GM19023 (cell line): ENCODE measurements around the gene EZH1.
"Not testable (repeated sequence)": the region's sequence is repeated elsewhere in the genome, so short reads cannot be mapped to it uniquely, and the experiment has no call there.

ENCODE experiments used
- ATAC-seq: cut with Tn5 transposase; IDR thresholded peaks from one replicate; pipeline ENCODE4 v1.9.1; 2021; ENCODE audit warnings: mild to moderate bottlenecking, moderate library complexity; ENCODE audit not compliant: unreplicated experiment

Gene EZH1

DNA sequence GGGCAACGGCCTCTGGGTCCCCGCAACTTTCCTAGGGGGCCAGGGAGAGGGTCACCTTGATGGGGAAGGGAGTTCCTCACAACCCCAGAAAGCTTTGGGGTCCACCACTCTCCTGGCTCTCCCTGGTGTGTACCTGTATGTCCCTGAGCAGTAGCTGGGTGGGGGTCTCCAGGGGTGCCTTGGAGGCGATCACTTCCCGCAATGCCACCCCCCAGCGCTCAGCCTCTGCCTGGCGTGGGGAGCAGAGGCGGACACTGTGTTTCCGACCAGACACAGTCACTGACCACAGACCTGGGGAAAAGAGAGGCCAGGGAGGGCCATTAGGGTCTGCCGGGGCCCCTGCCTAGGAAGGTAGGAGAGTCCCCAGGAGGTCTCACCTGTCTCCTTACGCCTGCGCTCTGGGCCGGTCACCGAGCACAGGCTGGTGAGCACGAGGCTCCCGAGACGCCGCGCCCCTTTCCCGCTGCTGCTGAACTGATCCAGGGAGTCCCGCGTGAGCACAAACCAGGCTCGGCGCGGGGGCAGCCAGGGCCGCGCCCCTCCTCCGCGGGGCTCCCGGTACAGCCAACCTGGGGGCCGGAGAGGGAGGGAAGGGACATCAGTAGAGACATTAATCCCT is 71.5 kb downstream of the EZH1 start:
- ATAC-seq: no peak

DNA sequence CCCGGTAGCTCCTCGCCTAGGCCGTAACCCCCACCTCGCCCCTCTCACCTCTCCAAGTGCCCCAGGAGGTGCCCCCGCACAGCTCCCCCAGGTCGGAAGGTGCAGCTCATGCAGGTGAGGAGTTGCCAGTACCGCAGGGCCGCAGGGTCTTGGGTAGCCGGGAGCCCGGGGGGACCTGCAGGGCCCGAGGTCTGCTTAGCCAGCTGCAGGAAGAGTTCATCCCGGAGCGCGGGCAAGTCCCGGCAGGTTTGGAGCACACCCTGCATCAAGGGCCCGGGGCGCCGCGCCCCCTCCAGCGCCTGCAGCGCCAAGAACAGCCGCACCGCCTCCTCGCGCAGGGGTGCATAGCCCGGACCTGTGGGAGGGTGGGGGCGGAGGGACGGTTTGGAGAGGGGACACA is 72.8 kb downstream of the EZH1 start:
- no peak for ATAC-seq

GRCh38 chr17:42670789-42671657 is 73.8 kb downstream of the EZH1 start:
- ATAC-seq: no peak

GRCh38 chr17:42669977-42670788 is 74.7 kb downstream of the EZH1 start:
- ATAC-seq: no peak

GRCh38 chr17:42669705-42669976 is 75.2 kb downstream of the EZH1 start:
- ATAC-seq: no peak

DNA sequence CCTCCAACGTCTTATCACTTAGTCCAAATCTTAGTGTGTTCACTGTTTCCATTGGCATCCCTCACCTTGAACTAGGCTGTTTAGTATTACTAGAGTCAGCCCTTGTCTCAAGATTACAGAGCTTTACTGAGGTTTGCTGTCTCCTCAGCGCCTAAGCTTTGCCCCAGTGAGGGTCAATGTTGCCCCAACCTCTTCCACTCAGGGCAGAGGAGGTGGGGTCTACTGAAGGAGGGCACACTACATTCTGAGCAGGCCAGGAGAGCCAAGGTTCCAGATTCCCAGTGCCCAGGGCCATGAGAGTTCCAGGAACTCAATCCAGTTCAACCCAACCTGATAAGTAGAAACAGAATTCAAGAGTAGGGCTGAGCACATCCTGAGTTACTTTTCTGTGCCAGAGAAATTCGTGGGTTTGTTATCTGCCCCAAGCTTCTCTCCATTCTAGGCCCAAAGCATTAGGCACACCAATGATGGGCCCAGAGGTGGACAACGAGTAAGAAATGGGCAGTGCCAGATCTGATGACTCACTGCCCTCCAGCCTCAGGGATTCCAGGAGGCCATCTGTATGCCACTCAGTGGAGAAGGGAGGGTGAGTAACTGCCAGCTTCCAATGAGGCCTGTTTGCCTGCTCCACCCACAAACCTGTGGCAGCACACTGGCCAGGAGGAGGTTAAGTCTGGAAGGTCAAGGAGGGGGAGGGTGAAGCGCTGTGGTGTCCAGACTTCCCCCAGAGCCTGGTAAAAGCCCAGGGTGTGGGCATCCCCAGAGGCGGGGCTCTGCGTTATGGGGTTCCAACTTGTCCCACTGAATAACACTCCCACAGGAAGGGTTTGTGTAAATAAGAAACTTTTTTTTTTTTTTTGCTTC is 77.5 kb downstream of the EZH1 start:
- ATAC-seq: no peak

- ATAC-seq: not testable (repeated sequence)
These were observed 78.7 kb downstream of the EZH1 start for GRCh38 chr17:42666126-42666525.

GRCh38 chr17:42665581-42666001 is 79.2 kb downstream of the EZH1 start:
- ATAC-seq: no peak

- ATAC-seq: no peak
These were observed 84.0 kb downstream of the EZH1 start for GRCh38 chr17:42660692-42661345.

DNA sequence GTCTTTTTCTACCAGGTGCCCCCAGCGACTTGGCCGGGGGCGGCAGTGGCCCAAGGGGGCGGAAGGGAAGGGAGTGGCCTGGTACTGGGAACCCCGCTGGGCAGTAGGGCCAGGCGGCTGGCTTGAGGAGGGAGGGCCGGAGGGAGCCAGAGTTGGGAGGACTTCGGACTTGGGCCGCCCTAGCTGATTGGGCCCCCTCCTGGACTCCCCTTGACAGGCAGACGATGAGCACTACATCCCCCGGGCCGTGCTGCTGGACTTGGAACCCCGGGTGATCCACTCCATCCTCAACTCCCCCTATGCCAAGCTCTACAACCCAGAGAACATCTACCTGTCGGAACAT is 84.9 kb downstream of the EZH1 start:
- ATAC-seq: not testable (repeated sequence)

DNA sequence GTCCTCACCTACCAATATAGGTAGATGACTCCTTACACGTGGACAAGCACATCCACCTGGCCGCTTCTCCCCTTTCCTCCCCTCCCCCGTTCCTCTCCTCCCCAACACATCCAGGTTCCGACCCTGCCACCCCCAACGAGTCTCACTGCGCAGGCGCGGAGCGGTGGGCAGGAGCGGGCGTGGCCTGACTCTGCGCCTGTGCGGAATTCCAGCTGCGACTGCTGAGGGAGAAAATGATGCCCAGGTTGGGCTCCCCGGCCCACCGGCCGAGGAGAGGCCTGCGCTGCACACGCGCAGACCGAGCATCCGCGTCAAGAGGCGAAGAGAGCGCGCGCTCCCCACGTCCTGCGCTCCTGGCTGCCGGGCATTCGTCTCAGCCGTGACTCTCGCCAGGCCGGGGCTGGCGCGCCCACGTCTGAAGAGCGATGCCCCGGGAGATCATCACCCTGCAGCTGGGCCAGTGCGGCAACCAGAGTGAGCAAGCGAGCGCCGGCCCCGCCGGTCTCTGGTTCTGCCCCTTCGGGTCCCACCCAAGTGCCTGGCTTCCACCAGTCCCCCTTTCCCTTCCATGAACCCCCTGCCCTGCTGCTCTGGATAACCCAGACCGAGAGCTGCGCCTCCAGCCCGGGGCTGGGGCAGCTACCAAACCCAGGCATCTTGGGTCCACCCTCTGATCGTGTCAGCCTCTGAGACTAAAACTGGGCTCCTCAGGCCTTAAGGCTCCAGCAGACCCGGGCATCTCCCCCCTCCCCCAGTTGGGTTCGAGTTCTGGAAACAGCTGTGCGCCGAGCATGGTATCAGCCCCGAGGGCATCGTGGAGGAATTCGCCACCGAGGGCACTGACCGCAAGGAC is 85.5 kb downstream of the EZH1 start, which contains the start of gene TUBG2:
Gene TUBG2 (plus strand): TSS at position 206 of the 853 bp plus-strand sequence. CDS start 220 bp downstream, at position 426.
- no peak for ATAC-seq

DNA sequence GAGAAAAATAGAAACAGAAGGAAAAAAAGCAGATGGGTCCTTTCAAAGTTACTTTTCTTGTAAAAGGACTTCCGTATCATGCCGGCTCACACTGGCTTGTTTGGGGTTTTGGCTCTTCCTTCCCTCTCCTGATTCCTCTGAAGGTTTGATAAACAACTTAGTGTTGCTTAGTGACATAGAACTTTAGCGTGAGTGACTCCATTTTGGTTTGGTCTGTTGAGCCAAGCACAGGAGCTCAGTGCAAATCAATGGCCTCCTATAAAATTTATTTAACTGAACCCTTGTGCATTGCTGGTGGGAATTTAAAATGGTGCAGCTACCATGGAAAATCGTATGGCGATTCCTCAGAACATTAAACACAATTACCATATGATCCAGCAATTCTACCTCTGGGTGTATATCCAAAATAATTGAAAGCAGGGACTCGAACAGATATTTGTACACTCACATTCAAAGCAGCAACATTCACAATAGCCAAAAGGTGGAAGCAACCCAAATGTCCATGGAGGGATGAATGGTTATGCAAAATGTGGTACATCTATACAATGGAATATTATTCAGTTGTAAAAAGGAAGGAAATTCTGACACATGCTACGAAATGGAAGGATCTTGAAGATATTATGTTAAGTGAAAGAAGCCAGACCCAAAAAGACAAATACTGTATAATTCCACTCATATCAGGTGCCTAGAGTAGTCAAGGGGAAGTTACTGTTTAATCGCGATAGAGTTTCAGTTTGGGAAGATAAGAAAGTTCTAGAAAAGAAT is 86.8 kb downstream of the EZH1 start:
- no peak for ATAC-seq

DNA sequence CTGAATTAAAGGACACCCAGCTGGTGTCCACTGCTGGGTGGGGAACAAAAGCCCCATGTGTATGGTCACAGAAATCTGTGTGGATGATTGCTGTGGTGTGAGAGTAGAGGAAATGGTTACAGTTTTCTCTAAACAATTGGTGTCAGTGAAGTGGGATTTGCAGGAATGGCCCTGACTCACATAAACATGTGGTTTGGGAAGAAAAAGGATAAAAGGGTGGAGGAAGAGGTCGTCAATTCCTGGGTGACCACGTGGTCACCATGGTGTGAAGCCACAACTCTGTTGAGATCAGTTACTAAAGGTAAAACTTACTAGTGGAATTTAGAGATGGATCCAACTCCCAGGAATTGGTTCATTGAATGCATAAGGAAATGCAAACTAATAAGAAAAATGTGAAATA is 89.3 kb downstream of the EZH1 start:
- ATAC-seq: no peak

GRCh38 chr17:42653179-42654124 is 91.4 kb downstream of the EZH1 start:
- ATAC-seq: no peak

GRCh38 chr17:42651392-42651791 is 93.4 kb downstream of the EZH1 start:
- ATAC-seq: no peak
